Measurements from ENCODE around the gene GP9. TPM values are rescaled to one million over a fixed set of nuclear protein-coding genes. Genes with fewer than 3 reads are reported as not detected.
"Not testable (repeated sequence)": the region's sequence is repeated elsewhere in the genome, so short reads cannot be mapped to it uniquely, and the experiment has no call there.

GP9 gene
- total and polyA plus RNA-seq, 9 donors, result 0.23 to 0.81 (median 0.44) TPM

DNA sequence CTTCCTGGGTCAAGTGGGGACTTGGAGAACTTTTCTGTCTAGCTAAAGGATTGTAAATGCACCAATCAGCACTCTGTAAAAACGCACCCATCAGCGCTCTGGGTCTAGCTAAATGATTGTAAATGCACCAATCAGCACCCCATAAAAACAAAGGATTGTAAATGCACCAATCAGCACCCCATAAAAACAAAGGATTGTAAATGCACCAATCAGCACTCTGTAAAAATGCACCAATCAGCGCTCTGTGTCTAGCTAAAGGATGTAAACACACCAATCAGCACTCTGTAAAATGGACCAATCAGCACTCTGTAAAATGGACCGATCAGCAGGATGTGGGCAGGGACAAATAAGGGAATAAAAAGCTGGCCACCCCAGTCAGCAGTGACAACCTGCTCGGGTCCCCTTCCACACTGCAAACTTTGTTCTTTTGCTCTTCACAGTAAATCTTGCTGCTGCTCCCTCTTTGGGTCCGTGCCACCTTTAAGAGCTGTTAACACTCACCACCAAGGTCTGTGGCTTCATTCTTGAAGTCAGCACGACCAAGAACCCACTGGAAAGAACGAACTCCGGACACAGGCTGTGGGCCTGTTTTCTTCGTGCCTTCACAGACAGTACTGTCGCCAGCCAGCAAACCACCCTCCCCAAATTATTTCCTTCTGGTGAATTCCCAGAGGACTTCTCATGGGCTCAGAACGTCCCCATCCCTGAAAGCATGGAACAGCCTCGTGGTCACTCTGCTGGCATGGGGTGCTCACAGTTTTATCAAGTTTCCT, 8.9 kb downstream of the GP9 start:
- H3K36me3 ChIP-seq (ENCODE audit: control insufficient read depth, insufficient read depth, low read length); H3K27me3 ChIP-seq (ENCODE audit: control insufficient read depth, insufficient read depth, low read length); H3K9me3 ChIP-seq (replicated peaks; ENCODE audit: control insufficient read depth, low read depth, low read length); DNase-seq; H3K4me1 ChIP-seq (ENCODE audit: control insufficient read depth, insufficient read depth, low read length); H3K4me3 ChIP-seq (ENCODE audit: low read length); H3K27ac ChIP-seq (ENCODE audit: low read length): not testable (repeated sequence)
- 92% methylated on average over 7 of the region's 13 CpGs for WGBS (ENCODE audit: insufficient coverage)

DNA sequence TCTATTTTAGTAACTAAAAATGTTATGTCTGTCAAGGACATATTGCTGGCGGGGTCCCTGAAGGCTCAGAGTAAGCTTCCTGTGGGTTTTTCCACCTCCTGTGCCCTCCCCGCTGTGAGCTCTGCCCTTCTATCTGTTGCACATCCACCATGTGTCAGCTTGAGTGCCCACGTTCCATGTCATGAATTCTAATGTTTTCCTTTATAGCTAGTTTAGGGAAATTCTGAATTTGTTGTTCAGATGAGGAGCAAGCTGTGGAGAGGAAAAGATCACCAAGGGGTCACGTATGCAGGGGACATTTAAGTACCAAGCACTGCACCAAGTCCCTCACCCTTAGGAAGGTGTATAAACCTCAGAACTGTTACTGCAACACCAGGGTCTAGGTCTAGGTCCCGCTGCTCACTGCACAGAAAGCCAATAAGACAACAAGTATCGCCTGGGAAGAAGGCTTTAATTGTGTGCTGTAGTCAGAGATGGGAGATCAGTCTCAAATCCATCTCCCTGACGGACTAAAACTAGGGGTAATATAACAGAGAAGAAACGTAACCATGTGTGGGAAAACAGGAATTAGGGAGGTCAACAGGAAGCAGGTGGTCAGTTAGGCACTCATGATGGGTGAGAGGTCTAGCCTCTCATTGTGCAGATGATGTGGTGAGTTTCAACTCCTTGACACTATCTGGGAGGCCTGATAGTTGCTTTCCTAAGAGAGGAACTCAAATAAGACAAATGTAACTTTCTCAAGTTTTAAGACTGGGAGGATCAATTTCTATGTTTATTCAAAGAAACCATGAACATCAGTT, 9.7 kb downstream of the GP9 start:
- Histone ChIP-seq H3K4me1 (ENCODE audit: control insufficient read depth, insufficient read depth, low read length) (peaks cover 2% of the 10 kb centered on the region), H3K27me3 (ENCODE audit: control insufficient read depth, insufficient read depth, low read length) (no peaks in the 10 kb centered on the region), H3K36me3 (ENCODE audit: control insufficient read depth, insufficient read depth, low read length) (no peaks in the 10 kb centered on the region), H3K4me3 (ENCODE audit: low read length) (no peak overlapping the region), H3K27ac (ENCODE audit: low read length) (no peak overlapping the region), H3K9me3 (replicated peaks; ENCODE audit: control insufficient read depth, low read depth, low read length) (no peaks in the 10 kb centered on the region)
- no peak for DNase-seq
- WGBS (ENCODE audit: insufficient coverage), result 62% methylated on average over 2 of the region's 8 CpGs

DNA sequence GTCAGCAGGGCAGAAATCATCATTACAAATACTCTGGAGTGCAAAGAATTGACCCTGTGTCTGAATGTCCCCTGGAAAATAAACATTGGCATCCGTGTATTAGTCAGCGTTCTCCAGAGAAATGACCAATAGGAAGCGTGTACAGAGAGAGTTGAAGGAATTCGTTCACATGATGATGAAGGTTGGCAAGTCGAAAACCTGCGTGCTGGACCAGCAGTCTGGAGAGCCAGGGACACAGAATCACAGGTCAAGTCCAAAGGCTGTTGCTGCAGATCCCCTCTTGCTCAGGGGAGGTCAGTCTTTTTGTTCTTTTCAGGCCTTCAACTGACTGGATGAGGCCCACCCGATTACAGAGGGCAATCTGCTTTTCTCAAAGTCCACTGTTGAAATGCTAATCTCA, 16.6 kb downstream of the GP9 start:
- Histone ChIP-seq H3K36me3 (ENCODE audit: control insufficient read depth, insufficient read depth, low read length) (no peaks in the 10 kb centered on the region), H3K9me3 (replicated peaks; ENCODE audit: control insufficient read depth, low read depth, low read length) (no peaks in the 10 kb centered on the region), H3K4me3 (ENCODE audit: low read length) (no peak overlapping the region), H3K27ac (ENCODE audit: low read length) (no peak overlapping the region), H3K4me1 (ENCODE audit: control insufficient read depth, insufficient read depth, low read length) (no peaks in the 10 kb centered on the region), H3K27me3 (ENCODE audit: control insufficient read depth, insufficient read depth, low read length) (peaks cover 2% of the 10 kb centered on the region)
- DNase-seq, result no peak
- 84% methylated on average over 7 of the region's 7 CpGs for WGBS (ENCODE audit: insufficient coverage)

DNA sequence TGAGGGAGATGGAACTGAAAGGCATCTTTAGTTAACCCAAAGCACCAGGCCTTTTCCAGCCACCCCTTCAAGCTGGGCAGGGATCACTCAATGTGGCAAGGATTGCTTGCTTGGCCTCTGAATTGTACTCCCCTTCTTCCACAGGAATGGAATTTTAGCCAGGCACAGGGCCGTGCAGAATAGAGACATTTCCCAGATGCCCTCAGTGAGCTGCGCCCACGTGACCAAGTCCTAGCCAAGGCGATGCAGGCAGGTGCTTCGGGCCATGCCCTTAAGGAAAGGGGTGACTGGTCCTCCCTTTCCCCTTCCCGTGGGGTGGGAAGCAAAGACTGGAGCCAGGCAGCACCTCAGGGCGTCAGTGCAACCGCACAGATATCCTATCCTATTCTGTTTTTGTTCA, 17.9 kb downstream of the GP9 start:
- Histone ChIP-seq H3K4me3 (ENCODE audit: low read length) (no peak overlapping the region), H3K36me3 (ENCODE audit: control insufficient read depth, insufficient read depth, low read length) (no peaks in the 10 kb centered on the region), H3K27ac (ENCODE audit: low read length) (no peak overlapping the region), H3K27me3 (ENCODE audit: control insufficient read depth, insufficient read depth, low read length) (peaks cover 2% of the 10 kb centered on the region), H3K4me1 (ENCODE audit: control insufficient read depth, insufficient read depth, low read length) (no peaks in the 10 kb centered on the region), H3K9me3 (replicated peaks; ENCODE audit: control insufficient read depth, low read depth, low read length) (no peaks in the 10 kb centered on the region)
- WGBS (ENCODE audit: insufficient coverage), result 49% methylated on average over 5 of the region's 8 CpGs
- DNase-seq, result no peak

DNA sequence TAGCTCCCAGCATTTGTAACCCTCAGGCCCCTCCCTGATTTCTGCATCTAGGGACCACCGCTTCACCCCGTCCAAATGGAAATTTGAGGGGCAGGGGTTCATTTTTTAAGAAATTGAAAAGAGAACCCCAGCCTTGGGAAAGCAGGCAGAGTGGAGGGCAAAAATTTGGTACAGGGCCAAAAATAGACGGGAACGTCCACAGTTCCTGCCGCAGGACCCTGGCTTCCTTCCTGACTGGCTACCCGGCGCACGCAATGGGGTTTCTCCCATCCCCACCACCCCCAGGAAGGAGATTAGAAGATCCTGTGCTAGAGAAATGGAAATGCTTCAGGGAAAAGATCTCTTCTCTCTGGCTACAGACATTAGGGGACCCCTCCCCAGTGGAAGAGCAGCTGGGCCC, 20.9 kb downstream of the GP9 start:
- Histone ChIP-seq H3K4me3 (ENCODE audit: low read length) (no peak overlapping the region), H3K27ac (ENCODE audit: low read length) (no peak overlapping the region), H3K9me3 (replicated peaks; ENCODE audit: control insufficient read depth, low read depth, low read length) (no peaks in the 10 kb centered on the region), H3K4me1 (ENCODE audit: control insufficient read depth, insufficient read depth, low read length) (no peaks in the 10 kb centered on the region), H3K36me3 (ENCODE audit: control insufficient read depth, insufficient read depth, low read length) (no peaks in the 10 kb centered on the region), H3K27me3 (ENCODE audit: control insufficient read depth, insufficient read depth, low read length) (peaks cover 2% of the 10 kb centered on the region)
- WGBS (ENCODE audit: insufficient coverage), result no CpG with 5 or more reads among the region's 8 CpGs
- no peak for DNase-seq

DNA sequence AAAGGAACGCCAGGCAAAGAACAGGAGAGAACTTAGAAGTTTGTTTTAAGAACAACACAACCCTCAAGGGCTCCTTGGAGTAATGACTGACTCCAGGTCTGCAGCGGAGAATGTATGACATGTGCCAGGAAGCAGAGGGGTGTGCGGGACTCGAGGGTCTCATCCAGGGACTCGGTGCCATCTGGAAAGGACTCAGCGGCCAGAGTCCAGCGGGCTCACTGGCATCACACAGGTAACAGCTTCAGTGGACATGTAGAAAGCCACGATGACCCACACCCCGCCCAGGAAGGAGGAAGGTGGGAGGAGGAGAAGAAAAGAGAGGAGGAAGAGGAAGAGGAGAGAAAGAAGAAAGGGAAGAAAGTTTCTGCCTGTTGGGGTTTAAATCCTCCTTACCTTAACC, 21.4 kb downstream of the GP9 start:
- 69% methylated on average over 6 of the region's 9 CpGs for WGBS (ENCODE audit: insufficient coverage)
- DNase-seq, result no peak
- H3K36me3 ChIP-seq (ENCODE audit: control insufficient read depth, insufficient read depth, low read length), result no peaks in the 10 kb centered on the region
- H3K9me3 ChIP-seq (replicated peaks; ENCODE audit: control insufficient read depth, low read depth, low read length), result no peaks in the 10 kb centered on the region
- H3K4me3 ChIP-seq (ENCODE audit: low read length), result no peak overlapping the region
- H3K27ac ChIP-seq (ENCODE audit: low read length), result no peak overlapping the region
- peaks cover 2% of the 10 kb centered on the region for H3K27me3 ChIP-seq (ENCODE audit: control insufficient read depth, insufficient read depth, low read length)
- peaks cover 3% of the 10 kb centered on the region for H3K4me1 ChIP-seq (ENCODE audit: control insufficient read depth, insufficient read depth, low read length)

DNA sequence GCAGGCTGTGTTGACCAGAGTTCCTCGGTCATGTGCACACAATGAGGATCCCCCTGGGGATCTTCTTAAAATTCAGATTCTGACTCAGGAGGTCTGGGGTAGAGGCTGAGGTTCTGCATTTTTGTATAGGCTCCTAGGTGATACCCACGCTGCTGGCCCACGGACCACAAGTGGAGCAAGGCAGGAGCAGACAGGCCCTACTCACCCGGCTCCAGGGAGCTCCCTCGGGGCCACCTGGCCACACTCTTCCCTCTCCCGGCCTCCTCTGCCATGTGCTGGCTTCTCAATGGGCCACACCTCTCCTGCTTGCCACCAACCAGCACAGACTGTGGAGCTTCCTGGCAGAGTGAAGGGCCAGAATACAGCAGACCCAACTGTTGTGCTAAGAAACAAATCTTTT, 23.9 kb downstream of the GP9 start:
- H3K4me3 ChIP-seq (ENCODE audit: low read length), result no peak overlapping the region
- no peak overlapping the region for H3K27ac ChIP-seq (ENCODE audit: low read length)
- WGBS (ENCODE audit: insufficient coverage), result 82% methylated on average over 4 of the region's 6 CpGs
- no peaks in the 10 kb centered on the region for H3K9me3 ChIP-seq (replicated peaks; ENCODE audit: control insufficient read depth, low read depth, low read length)
- DNase-seq, result no peak
- H3K4me1 ChIP-seq (ENCODE audit: control insufficient read depth, insufficient read depth, low read length), result peaks cover 7% of the 10 kb centered on the region
- H3K36me3 ChIP-seq (ENCODE audit: control insufficient read depth, insufficient read depth, low read length), result no peaks in the 10 kb centered on the region
- peaks cover 2% of the 10 kb centered on the region for H3K27me3 ChIP-seq (ENCODE audit: control insufficient read depth, insufficient read depth, low read length)

DNA sequence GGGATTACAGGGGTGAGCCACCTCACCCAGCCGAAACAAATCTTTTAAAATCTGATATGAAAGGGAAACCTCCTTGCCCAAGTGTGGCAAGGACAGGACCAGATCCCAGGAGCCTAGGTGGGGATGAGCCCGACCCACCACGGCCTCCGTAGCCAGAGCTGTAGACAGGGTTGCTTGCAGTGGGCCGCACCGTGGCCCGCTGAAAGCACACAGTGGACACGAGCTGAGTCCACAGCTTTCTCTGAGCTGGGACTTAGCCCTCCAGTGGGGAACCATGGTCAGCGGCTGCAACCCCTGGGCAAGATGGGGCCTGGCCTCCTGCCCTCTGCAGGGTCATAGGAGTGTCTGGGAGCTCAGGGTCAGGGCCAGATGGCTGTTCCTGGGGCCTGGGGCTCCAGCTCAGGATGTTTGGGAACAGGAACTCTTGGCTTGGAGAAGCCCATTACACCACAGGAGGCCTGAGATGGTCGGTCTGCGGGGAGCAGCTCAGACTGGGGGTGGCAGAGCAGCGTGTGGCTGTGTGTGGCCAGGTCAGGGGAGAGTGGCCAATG, 24.7 kb downstream of the GP9 start:
- Histone ChIP-seq H3K36me3 (ENCODE audit: control insufficient read depth, insufficient read depth, low read length) (no peaks in the 10 kb centered on the region), H3K9me3 (replicated peaks; ENCODE audit: control insufficient read depth, low read depth, low read length) (no peaks in the 10 kb centered on the region), H3K4me3 (ENCODE audit: low read length) (no peak overlapping the region), H3K27me3 (ENCODE audit: control insufficient read depth, insufficient read depth, low read length) (peaks cover 2% of the 10 kb centered on the region), H3K4me1 (ENCODE audit: control insufficient read depth, insufficient read depth, low read length) (peaks cover 7% of the 10 kb centered on the region), H3K27ac (ENCODE audit: low read length) (no peak overlapping the region)
- WGBS (ENCODE audit: insufficient coverage), result 88% methylated on average over 11 of the region's 12 CpGs
- DNase-seq, result no peak

DNA sequence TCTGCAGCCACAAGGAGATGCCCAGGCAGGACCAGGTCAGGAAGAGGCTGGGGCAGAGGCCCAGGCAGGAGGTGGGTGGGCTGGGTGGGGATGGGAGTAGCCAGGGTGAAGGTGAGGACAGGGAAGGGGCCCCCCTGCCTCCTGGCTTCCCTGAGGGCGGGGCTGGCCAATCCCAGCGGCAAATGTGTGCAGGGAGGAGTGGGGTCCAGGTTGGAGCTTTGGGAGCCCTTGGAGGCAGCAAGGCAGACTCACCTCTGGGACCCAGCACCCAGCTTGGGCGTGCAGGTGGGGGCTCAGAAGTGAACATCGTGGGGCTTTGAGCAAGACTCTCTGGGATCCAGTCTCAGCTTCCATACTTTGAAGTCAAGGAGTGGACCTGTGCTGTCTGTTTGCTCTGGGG, 25.2 kb downstream of the GP9 start:
- 93% methylated on average over 4 of the region's 4 CpGs for WGBS (ENCODE audit: insufficient coverage)
- H3K27me3 ChIP-seq (ENCODE audit: control insufficient read depth, insufficient read depth, low read length), result peaks cover 2% of the 10 kb centered on the region
- no peaks in the 10 kb centered on the region for H3K36me3 ChIP-seq (ENCODE audit: control insufficient read depth, insufficient read depth, low read length)
- H3K4me3 ChIP-seq (ENCODE audit: low read length), result no peak overlapping the region
- no peak for DNase-seq
- no peaks in the 10 kb centered on the region for H3K9me3 ChIP-seq (replicated peaks; ENCODE audit: control insufficient read depth, low read depth, low read length)
- peaks cover 7% of the 10 kb centered on the region for H3K4me1 ChIP-seq (ENCODE audit: control insufficient read depth, insufficient read depth, low read length)
- no peak overlapping the region for H3K27ac ChIP-seq (ENCODE audit: low read length)

DNA sequence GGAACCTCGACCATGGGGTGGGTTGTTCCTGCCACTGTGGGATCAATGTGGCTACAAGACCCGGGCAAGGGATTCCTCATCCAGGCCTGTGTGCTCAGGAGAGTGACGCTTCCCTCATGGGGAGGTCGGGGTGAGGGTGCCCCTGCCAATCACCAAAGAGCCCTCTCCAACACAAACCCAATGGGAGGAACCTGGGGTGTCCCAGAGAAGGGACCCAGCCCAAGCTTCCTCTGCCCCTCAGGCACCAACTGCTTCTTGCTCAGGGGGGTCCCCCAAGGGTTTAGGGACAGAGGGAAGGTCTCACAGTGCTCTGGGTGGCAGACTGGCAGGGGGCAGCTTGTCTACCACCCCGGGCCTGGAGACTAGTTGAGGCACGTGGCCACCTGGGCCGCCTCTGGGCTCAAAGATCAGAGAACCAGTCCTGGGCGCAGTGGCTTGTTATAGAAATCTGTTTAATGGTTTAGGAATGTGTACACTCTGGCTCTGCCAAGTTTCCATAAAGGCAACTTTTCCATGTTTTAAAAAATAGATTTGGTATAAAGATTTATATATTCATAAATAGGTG, 26.6 kb downstream of the GP9 start:
- peak overlapping the region; percentile 92 for H3K27ac ChIP-seq (ENCODE audit: low read length)
- no peaks in the 10 kb centered on the region for H3K9me3 ChIP-seq (replicated peaks; ENCODE audit: control insufficient read depth, low read depth, low read length)
- DNase-seq, result peak; percentile 85
- WGBS (ENCODE audit: insufficient coverage), result 66% methylated on average over 4 of the region's 8 CpGs
- peaks cover under 1% of the 10 kb centered on the region for H3K36me3 ChIP-seq (ENCODE audit: control insufficient read depth, insufficient read depth, low read length)
- peaks cover 7% of the 10 kb centered on the region for H3K4me1 ChIP-seq (ENCODE audit: control insufficient read depth, insufficient read depth, low read length)
- H3K4me3 ChIP-seq (ENCODE audit: low read length), result no peak overlapping the region
- H3K27me3 ChIP-seq (ENCODE audit: control insufficient read depth, insufficient read depth, low read length), result no peaks in the 10 kb centered on the region
